Superior temporal gyrus (tissue), 1 donor: ENCODE results near the gene DNAJC6.
"Not testable (repeated sequence)": the region's sequence is repeated elsewhere in the genome, so short reads cannot be mapped to it uniquely, and the experiment has no call there.

Source experiments
- DNase-seq: peaks from one replicate; pipeline ENCODE4 v3.0.0-alpha.2; 2016; ENCODE audit errors: extremely low spot score

Gene DNAJC6

DNA sequence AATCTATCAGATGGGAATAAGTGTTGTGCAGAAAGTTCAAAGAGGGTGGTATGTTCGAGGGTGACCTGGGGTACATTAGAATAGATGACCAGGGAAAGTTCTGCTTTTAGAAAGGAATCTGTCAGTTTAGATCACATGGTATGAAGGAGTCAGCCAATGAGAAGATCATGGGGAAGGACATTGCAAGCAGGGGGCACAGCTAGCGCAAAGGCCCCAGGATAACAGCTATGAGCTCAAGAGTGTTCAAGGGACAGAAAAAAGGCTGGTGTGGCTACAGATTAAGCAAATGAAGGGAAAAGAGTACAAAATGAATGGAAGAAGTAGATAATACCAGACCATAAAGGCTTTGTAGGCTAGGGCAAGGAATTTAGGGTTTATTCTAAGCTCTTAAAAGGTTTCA is 119.7 kb downstream of the DNAJC6 start:
- DNase-seq, result no peak

DNA sequence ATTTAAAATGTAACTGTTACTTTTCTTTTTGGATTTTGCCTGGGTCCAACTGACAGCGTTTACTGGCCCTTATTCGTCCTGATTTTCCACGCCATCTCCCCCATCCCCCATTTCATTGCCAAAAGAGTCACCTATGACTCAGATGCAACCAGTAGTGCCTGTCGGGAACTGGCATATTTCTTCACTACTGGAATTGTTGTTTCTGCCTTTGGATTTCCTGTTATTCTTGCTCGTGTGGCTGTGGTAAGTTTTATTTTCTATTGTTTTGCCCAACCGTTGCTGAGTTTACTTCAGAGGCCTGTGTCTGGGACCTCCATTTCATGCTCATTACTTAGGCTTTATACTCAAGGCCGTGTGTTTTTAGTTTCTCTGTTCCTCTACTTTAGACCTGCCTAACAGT is 120.5 kb downstream of the DNAJC6 start:
- DNase-seq, result no peak

- peak; percentile 86 for DNase-seq
Measured at GRCh38 chr1:65431111-65431705, 121.9 kb downstream of the DNAJC6 start.

- DNase-seq, result no peak
Measured at GRCh38 chr1:65432918-65433317, 123.6 kb downstream of the DNAJC6 start.

- DNase-seq, result no peak
Measured at GRCh38 chr1:65434255-65434654, 124.9 kb downstream of the DNAJC6 start.

- no peak for DNase-seq
Measured at GRCh38 chr1:65434760-65435159, 125.4 kb downstream of the DNAJC6 start.

DNA sequence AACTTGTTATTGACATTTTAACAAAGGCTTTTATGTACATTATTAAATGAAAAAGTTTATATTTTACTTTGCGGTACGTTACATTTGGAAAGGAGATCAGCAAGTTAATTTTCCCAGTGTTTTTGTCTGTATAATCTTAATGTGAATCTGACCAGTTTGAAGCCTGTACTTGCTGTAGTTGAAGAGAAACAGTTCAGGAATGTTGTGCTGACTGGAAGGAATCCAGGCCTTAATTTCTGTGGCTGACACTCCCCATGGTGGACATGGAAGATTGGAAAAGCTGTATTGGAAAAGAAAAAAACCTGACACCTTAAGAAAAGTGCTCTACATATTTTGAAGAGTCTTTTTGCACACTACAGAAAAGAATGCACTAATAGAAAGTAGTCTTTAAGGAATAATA is 126.6 kb downstream of the DNAJC6 start:
- DNase-seq, result no peak

- no peak for DNase-seq
Measured at GRCh38 chr1:65437616-65438015, 128.3 kb downstream of the DNAJC6 start.

GRCh38 chr1:65440322-65440900 is 131.1 kb downstream of the DNAJC6 start:
- DNase-seq, result no peak

DNA sequence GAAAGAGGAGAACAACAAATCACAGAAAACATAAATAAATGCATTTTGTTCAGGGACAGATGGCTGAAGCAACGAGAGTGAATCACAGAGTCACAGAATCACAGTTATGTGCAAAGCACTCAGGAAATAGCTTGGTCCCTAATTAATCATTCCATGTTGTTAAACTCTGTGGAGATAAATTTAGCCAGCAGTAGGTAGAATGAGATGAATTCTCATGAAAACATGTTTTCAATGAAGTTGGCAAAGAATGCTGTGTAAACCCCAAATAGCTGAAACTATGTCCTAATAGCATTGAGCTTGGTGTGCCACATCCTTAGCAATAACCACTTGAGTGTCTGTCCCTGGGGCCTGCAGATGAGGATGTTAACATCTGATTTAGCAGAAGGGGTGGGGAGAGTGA is 131.6 kb downstream of the DNAJC6 start:
- DNase-seq, result peak; percentile 32

- DNase-seq, result no peak
Measured at GRCh38 chr1:65441464-65441863, 132.1 kb downstream of the DNAJC6 start.

DNA sequence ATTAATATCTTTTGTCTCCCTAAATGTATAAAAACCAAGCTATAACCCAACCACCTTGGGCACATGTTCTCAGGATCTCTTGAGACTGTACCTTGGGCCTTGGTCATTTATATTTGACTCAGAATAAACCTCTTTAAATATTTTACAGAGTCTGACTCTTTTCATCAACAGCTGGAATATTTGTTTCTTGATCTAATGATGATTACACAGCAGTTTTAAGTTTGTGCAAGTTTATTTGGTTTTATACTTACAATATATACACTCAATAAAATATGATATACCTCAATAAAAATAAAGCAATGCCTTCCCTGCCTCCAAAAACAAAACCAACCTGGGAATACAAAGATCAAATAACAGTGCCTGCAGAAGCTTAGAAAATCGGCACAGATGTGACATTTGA is 133.1 kb downstream of the DNAJC6 start:
- DNase-seq, result no peak

GRCh38 chr1:65443647-65444046 is 134.3 kb downstream of the DNAJC6 start:
- no peak for DNase-seq

GRCh38 chr1:65444128-65444640 is 134.8 kb downstream of the DNAJC6 start:
- DNase-seq, result no peak

GRCh38 chr1:65445837-65446236 is 136.5 kb downstream of the DNAJC6 start:
- DNase-seq, result no peak

DNA sequence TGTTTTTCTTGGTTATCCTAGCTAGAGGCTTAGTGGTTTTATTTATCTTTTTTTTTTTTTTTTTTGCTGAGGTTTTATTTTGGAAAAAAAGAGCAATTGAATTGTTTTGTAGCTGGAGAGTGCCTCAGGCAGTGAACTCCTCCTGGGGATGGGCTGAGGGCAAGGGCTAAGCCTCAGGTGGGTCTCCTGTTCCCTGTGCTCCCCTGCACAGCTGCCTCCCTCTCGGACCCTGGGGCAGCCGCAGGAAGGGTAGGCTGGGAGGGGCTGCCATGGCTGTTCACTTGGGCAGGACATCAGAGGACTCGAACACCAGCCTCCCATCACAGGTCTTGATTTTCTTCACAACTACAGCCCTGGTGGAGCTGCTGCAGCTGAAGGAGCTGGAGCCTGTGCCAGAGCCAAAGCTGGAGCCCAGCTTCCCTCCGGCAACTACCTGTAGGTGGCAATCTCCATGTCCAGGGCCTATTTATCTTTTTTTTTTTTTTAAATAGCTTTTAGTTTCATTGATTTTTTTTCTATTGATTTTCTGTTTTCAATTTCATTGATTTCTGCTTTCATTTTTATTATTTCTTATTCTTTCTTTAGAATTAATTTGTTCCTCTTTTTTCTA is 140.0 kb downstream of the DNAJC6 start:
- no peak for DNase-seq

DNA sequence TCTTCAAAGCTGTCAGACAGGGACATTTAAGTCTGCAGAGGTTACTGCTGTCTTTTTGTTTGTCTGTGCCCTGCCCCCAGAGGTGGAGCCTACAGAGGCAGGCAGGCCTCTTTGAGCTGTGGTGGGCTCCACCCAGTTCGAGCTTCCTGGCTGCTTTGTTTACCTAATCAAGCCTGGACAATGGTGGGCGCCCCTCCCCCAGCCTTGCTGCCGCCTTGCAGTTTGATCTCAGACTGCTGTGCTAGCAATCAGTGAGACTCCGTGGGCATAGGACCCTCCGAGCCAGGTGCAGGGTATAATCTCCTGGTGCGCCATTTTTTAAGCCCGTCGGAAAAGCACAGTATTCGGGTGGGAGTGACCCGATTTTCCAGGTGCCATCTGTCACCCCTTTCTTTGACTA is 146.3 kb downstream of the DNAJC6 start:
- DNase-seq, result not testable (repeated sequence)

GRCh38 chr1:65456481-65456880 is 147.1 kb downstream of the DNAJC6 start:
- no peak for DNase-seq

- no peak for DNase-seq
Measured at GRCh38 chr1:65457868-65458267, 148.5 kb downstream of the DNAJC6 start.

DNA sequence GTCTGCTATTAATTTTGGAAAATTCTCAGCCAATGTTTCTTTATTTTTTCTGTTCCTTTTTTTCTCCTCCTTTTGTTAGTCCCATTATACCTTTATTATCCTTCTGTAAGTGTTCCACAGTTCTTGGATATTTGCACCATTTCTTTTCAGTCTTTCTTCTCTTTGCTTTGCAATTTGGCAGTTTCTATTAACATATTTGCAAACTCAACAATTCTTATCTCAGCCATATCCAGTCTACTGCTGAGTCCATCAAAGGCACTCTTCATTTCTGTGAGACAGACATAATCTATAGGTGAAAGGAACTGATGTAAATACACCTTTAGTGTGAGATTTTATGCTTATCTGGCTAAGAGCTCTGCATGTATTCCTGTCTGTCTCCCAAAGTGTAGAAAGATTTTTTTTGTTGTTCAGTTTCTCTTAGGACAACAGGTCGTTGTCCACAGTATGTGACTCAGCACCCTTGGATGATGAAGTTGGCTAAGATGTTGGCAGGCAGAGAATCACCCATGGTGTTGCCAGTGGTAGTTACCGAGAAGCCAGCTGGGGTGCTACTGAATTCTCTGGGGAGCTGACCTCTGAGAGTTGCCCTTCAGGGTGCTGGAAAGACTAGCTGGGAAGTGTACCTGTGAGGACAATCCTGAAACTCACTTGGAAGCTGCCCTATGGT is 149.5 kb downstream of the DNAJC6 start:
- no peak for DNase-seq

GRCh38 chr1:65459397-65459768 is 150.0 kb downstream of the DNAJC6 start:
- peak; percentile 57 for DNase-seq
